OCI-LY7 (cell line): ENCODE results near the gene ESRRG. TPM values are rescaled to one million over a fixed set of nuclear protein-coding genes. Genes with fewer than 3 reads are reported as not detected.

ENCODE experiments used
- BruUV-seq: library from RNA; stranded (reverse); fragments of 400-500 nt; replicated peaks from 2 replicates; lab custom pipeline; 2021; lab: Mats Ljungman, UMichigan
- CTCF ChIA-PET: fragments of 300-600 bp; sonication (Branson Sonifier 250); formaldehyde crosslinking; loops from one replicate; lab custom pipeline; 2022; ENCODE audit warnings: antibody characterized with exemption; ENCODE audit not compliant: unreplicated experiment; lab: Charles Lee
- POLR2A ChIA-PET: fragments of 300-600 bp; sonication (Branson Sonifier 250); formaldehyde crosslinking; loops from one replicate; lab custom pipeline; 2022; ENCODE audit warnings: antibody characterized with exemption; lab: Charles Lee
- DNase-seq: peaks from one replicate; pipeline ENCODE4 v3.0.0-alpha.2; 2015; ENCODE audit warnings: low spot score
- H2AFZ ChIP-seq: fragments of 200-600 bp; sonication (generic), shearing (Covaris generic); 2 replicates; pipeline ENCODE4 v1.6.1; 2014; ENCODE audit warnings: mild to moderate bottlenecking, antibody characterized with exemption, low read length, moderate library complexity
- H3K27ac ChIP-seq: fragments of 200-600 bp; sonication (generic); 2 replicates; pipeline ENCODE4 v1.5.1; 2014; ENCODE audit warnings: mixed run types, low read depth, mild to moderate bottlenecking, moderate library complexity, low read length, inconsistent platforms; ENCODE audit not compliant: poor library complexity, severe bottlenecking
- H3K36me3 ChIP-seq: fragments of 200-600 bp; sonication (generic); 2 replicates; pipeline ENCODE4 v1.6.1; 2014; ENCODE audit warnings: mild to moderate bottlenecking, antibody characterized with exemption, low read length, moderate library complexity, mixed read lengths; ENCODE audit not compliant: insufficient read depth
- H3K4me1 ChIP-seq: fragments of 200-600 bp; sonication (generic); 2 replicates; pipeline ENCODE4 v1.5.1; 2014; ENCODE audit warnings: mild to moderate bottlenecking, low read length; ENCODE audit not compliant: insufficient read depth, poor library complexity, severe bottlenecking
- H3K4me2 ChIP-seq: fragments of 200-600 bp; sonication (generic); 2 replicates; pipeline ENCODE4 v1.6.1; 2014; ENCODE audit warnings: mild to moderate bottlenecking, low read length
- H3K4me3 ChIP-seq: fragments of 200-600 bp; sonication (generic); 2 replicates; pipeline ENCODE4 v1.5.1; 2014; ENCODE audit warnings: mild to moderate bottlenecking, low read depth, low read length; ENCODE audit not compliant: poor library complexity, severe bottlenecking
- H3K79me2 ChIP-seq: fragments of 200-600 bp; sonication (generic); 2 replicates; pipeline ENCODE4 v1.6.1; 2016; ENCODE audit warnings: low read depth, mild to moderate bottlenecking, low read length, moderate library complexity, mixed read lengths; ENCODE audit not compliant: insufficient read depth
- H3K9me2 ChIP-seq: fragments of 200-600 bp; sonication (generic); 2 replicates; pipeline ENCODE4 v1.6.1; 2016; ENCODE audit warnings: mild to moderate bottlenecking, low read length, mixed read lengths; ENCODE audit not compliant: insufficient read depth
- H3K9me3 ChIP-seq: fragments of 200-600 bp; sonication (generic); 2 replicates; pipeline ENCODE4 v1.6.1; 2014; ENCODE audit warnings: mild to moderate bottlenecking, mixed run types, low read length, mixed read lengths
- H4K20me1 ChIP-seq: fragments of 200-600 bp; sonication (generic); 2 replicates; pipeline ENCODE4 v1.6.1; 2014; ENCODE audit warnings: mild to moderate bottlenecking, antibody characterized with exemption, low read length, moderate library complexity, mixed read lengths; ENCODE audit not compliant: insufficient read depth
- CTCF ChIP-seq: fragments of 200-600 bp; sonication (generic); conservative IDR thresholded peaks from 2 replicates; pipeline ENCODE4 v1.5.1; 2014; ENCODE audit warnings: mild to moderate bottlenecking, antibody characterized with exemption, low read length, moderate library complexity, mixed read lengths
- EZH2phosphoT487 ChIP-seq: fragments of 200-600 bp; sonication (generic); IDR thresholded peaks from 2 replicates; pipeline ENCODE4 v1.6.1; 2018; ENCODE audit warnings: low read depth, borderline replicate concordance, mild to moderate bottlenecking, mixed run types, antibody characterized with exemption, low read length, moderate library complexity, mixed read lengths
- intact Hi-C: fragments of 100-400 bp; cut with micrococcal nuclease; formaldehyde crosslinking; loops from one replicate; pipeline ENCODE4 v1.10.0; 2022; ENCODE audit not compliant: unreplicated experiment
- total RNA-seq, 2 experiments: library from RNA; depleted of rRNA in 1 of 2; stranded (reverse); fragments of >200 nt in 1 of 2; shearing (Covaris generic) in 1 of 2; gene quantifications; 2 replicates each; pipeline ENCODE4 v1.2.3, GENCODE V29; 2014 to 2022

ESRRG gene
- total RNA-seq, 2 experiments from 2014 or later = not detected

- Histone ChIP-seq H3K4me2 (no peak overlapping the region), H2AFZ (no peak overlapping the region), H3K79me2 (no peaks in the 10 kb centered on the region), H3K27ac (no peak overlapping the region), H3K36me3 (no peaks in the 10 kb centered on the region), H3K4me1 (no peaks in the 10 kb centered on the region), H3K4me3 (no peak overlapping the region), H3K9me3 (no peaks in the 10 kb centered on the region), H4K20me1 (no peaks in the 10 kb centered on the region), H3K9me2 (no peaks in the 10 kb centered on the region)
- no peak for DNase-seq
- no TSS peak for BruUV-seq
- CTCF ChIA-PET = no interaction called here
- POLR2A ChIA-PET = interaction anchor here (0.7 kb wide), 1 partner anchor 15 kb away, joined by 4 read pairs; no protein-coding TSS in a partner anchor
- TF ChIP-seq CTCF (no peak), EZH2phosphoT487 (no peak)
- intact Hi-C loops = no loop called here
These were observed 222.8 kb downstream of the ESRRG start for GRCh38 chr1:216500273-216500967.

- Histone ChIP-seq H4K20me1 (no peaks in the 10 kb centered on the region), H3K4me2 (no peak overlapping the region), H3K4me3 (no peak overlapping the region), H3K9me2 (no peaks in the 10 kb centered on the region), H3K4me1 (no peaks in the 10 kb centered on the region), H3K27ac (no peak overlapping the region), H3K79me2 (no peaks in the 10 kb centered on the region), H2AFZ (no peak overlapping the region), H3K9me3 (no peaks in the 10 kb centered on the region), H3K36me3 (no peaks in the 10 kb centered on the region)
- TF ChIP-seq CTCF = no peak
- TF ChIP-seq EZH2phosphoT487 = no peak
- ChIA-PET POLR2A (no interaction called here), CTCF (no interaction called here)
- intact Hi-C loops = no loop called here
- no peak for DNase-seq
- no TSS peak for BruUV-seq
These were observed 223.5 kb downstream of the ESRRG start for GRCh38 chr1:216499581-216500272.

DNA sequence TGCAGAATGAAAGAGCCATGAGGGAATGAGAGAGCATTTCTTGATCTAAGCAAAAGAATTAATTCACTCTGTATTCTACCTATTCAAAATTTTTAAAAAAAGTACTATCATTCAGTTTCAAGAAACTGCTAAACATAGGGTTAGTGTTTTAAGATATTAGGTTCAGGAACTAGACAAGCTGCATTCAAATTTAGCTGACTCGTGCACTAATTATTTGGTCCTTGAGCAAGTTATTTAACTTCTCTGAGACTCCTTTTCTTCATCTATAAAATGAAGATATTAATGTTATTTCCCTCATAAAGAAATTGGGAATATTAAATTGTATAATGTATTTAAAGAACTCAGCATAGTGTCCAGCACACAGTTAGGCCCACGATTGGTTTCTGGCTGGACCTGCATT is 225.0 kb downstream of the ESRRG start:
- Histone ChIP-seq H2AFZ (no peak overlapping the region), H3K36me3 (no peaks in the 10 kb centered on the region), H3K9me3 (no peaks in the 10 kb centered on the region), H4K20me1 (no peaks in the 10 kb centered on the region), H3K4me3 (no peak overlapping the region), H3K27ac (no peak overlapping the region), H3K79me2 (no peaks in the 10 kb centered on the region), H3K9me2 (no peaks in the 10 kb centered on the region), H3K4me1 (no peaks in the 10 kb centered on the region), H3K4me2 (no peak overlapping the region)
- ChIA-PET POLR2A (no interaction called here), CTCF (no interaction called here)
- intact Hi-C loops = no loop called here
- no peak for DNase-seq
- no TSS peak for BruUV-seq
- TF ChIP-seq CTCF (no peak), EZH2phosphoT487 (no peak)
